Gastroesophageal sphincter (tissue), 3 donors: ENCODE measurements around the gene C16orf46.

Experiments used
- EP300 ChIP-seq: sonication (generic); formaldehyde crosslinking; IDR thresholded peaks from one replicate; pipeline ENCODE4 v1.6.1; 2017; ENCODE audit warnings: antibody characterized with exemption, mild to moderate bottlenecking
- POLR2A ChIP-seq, 2 donors: fragments of 450-650 bp; IDR thresholded peaks; one replicate each; pipeline ENCODE4 v1.6.1; 2017; ENCODE audit warnings: antibody characterized with exemption in 2 of 2, mild to moderate bottlenecking in 2 of 2, moderate library complexity in 1 of 2
- POLR2AphosphoS5 ChIP-seq: sonication (generic); formaldehyde crosslinking; IDR thresholded peaks from one replicate; pipeline ENCODE4 v1.6.1; 2017; ENCODE audit warnings: antibody characterized with exemption
- TF ChIP-seq, protein P1 (sequence below), 4 experiments: fragments of 200-600 bp in 2 of 4; fragments of 450-650 bp in 2 of 4; sonication (generic) in 1 of 4; IDR thresholded peaks; one replicate each; pipeline ENCODE4 v1.5.1; 2017 to 2019; ENCODE audit warnings: antibody characterized with exemption in 4 of 4, mild to moderate bottlenecking in 2 of 4, moderate library complexity in 2 of 4

GRCh38 chr16:81069063-81069462, 8.0 kb downstream of the C16orf46 start:
- TF ChIP-seq, protein P1, sequence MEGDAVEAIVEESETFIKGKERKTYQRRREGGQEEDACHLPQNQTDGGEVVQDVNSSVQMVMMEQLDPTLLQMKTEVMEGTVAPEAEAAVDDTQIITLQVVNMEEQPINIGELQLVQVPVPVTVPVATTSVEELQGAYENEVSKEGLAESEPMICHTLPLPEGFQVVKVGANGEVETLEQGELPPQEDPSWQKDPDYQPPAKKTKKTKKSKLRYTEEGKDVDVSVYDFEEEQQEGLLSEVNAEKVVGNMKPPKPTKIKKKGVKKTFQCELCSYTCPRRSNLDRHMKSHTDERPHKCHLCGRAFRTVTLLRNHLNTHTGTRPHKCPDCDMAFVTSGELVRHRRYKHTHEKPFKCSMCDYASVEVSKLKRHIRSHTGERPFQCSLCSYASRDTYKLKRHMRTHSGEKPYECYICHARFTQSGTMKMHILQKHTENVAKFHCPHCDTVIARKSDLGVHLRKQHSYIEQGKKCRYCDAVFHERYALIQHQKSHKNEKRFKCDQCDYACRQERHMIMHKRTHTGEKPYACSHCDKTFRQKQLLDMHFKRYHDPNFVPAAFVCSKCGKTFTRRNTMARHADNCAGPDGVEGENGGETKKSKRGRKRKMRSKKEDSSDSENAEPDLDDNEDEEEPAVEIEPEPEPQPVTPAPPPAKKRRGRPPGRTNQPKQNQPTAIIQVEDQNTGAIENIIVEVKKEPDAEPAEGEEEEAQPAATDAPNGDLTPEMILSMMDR (IDR thresholded peaks at IDR 0.05) = no peak
- TF ChIP-seq POLR2AphosphoS5 = no peak
- TF ChIP-seq POLR2A (IDR thresholded peaks at IDR 0.05) = no peak
- TF ChIP-seq EP300 = no peak
